GM12878 (cell line): Measurements from ENCODE around the gene XG. TPM values are rescaled to one million over a fixed set of nuclear protein-coding genes. Genes with fewer than 3 reads are reported as not detected.
"Not testable (repeated sequence)": the region's sequence is repeated elsewhere in the genome, so short reads cannot be mapped to it uniquely, and the experiment has no call there.

Experiments used
- ATAC-seq: fragments of 200-7000 bp; cut with Tn5 transposase; 3 replicates; pipeline ENCODE4 v1.9.1; 2020; ENCODE audit warnings: mild to moderate bottlenecking, moderate library complexity
- BruUV-seq: library from RNA; stranded (reverse); fragments of 400-500 nt; replicated peaks from 2 replicates; lab custom pipeline; 2021; lab: Mats Ljungman, UMichigan
- CTCF ChIA-PET: fragments of 300-600 bp; sonication (Branson Sonifier 250); formaldehyde crosslinking; extraction: SDS; loops from one replicate; lab custom pipeline; 2021; ENCODE audit warnings: inconsistent platforms; lab: Yijun Ruan, JAX
- POLR2A ChIA-PET: fragments of 350-600 bp; formaldehyde crosslinking; extraction: SDS; loops from one replicate; lab custom pipeline; 2021; ENCODE audit warnings: inconsistent platforms; lab: Charles Lee
- RAD21 ChIA-PET: fragments of 300-600 bp; sonication (Branson Sonifier 250); formaldehyde crosslinking; loops from one replicate; lab custom pipeline; 2023; ENCODE audit warnings: antibody characterized with exemption; ENCODE audit not compliant: unreplicated experiment; lab: Charles Lee
- SMC1A ChIA-PET: fragments of 300-600 bp; sonication (Branson Sonifier 250); formaldehyde crosslinking; loops from one replicate; lab custom pipeline; 2023; ENCODE audit not compliant: unreplicated experiment, uncharacterized antibody; lab: Charles Lee
- DNase-seq: peaks from one replicate; pipeline ENCODE4 v3.0.0-alpha.2; 2011; ENCODE audit warnings: low read depth, low spot score
- FAIRE-seq: peaks from 3 replicates; lab custom pipeline; 2011; peaks lifted over from hg19 to GRCh38; lab: Jason Lieb, UNC
- H2AFZ ChIP-seq: 2 replicates; pipeline ENCODE4 v1.6.0; 2011; ENCODE audit warnings: low read depth, low read length, control low read depth; ENCODE audit not compliant: control insufficient read depth
- H3K27ac ChIP-seq: 2 replicates; pipeline ENCODE4 v1.5.1; 2011; ENCODE audit warnings: control low read depth; ENCODE audit not compliant: control insufficient read depth, insufficient read depth
- H3K27me3 ChIP-seq, 2 experiments: replicated peaks in 1 of 2; 2 replicates each; pipeline versions ENCODE4 v1.6.0 to v1.6.1; 2011; ENCODE audit warnings: low read length in 1 of 2; ENCODE audit not compliant: control insufficient read depth in 2 of 2, insufficient read depth in 2 of 2
- H3K36me3 ChIP-seq, 2 experiments: 2 replicates each; pipeline ENCODE4 v1.5.1; 2011; ENCODE audit warnings: low read length in 1 of 2; ENCODE audit not compliant: control insufficient read depth in 2 of 2, insufficient read depth in 2 of 2
- H3K4me1 ChIP-seq: 2 replicates; pipeline ENCODE4 v1.6.1; 2011; ENCODE audit warnings: mild to moderate bottlenecking, low read length, moderate library complexity, mixed read lengths; ENCODE audit not compliant: control insufficient read depth, insufficient read depth
- H3K4me2 ChIP-seq: 2 replicates; pipeline ENCODE4 v1.6.0; 2011; ENCODE audit warnings: control low read depth; ENCODE audit not compliant: control insufficient read depth, insufficient read depth
- H3K4me3 ChIP-seq: fragments of 200-600 bp; sonication (generic); 2 replicates; pipeline ENCODE4 v1.5.1; 2016
- H3K79me2 ChIP-seq: 2 replicates; pipeline ENCODE4 v1.6.0; 2011; ENCODE audit warnings: low read length; ENCODE audit not compliant: control insufficient read depth, insufficient read depth
- H3K9ac ChIP-seq: 2 replicates; pipeline ENCODE4 v1.8.0; 2011; ENCODE audit warnings: low read length, control low read depth, mixed read lengths; ENCODE audit not compliant: control insufficient read depth, insufficient read depth
- H3K9me3 ChIP-seq: replicated peaks from 3 replicates; pipeline ENCODE4 v1.5.1; 2011; ENCODE audit warnings: mild to moderate bottlenecking, low read length; ENCODE audit not compliant: control insufficient read depth, insufficient read depth
- H4K20me1 ChIP-seq: 2 replicates; pipeline ENCODE4 v1.6.0; 2011; ENCODE audit not compliant: control insufficient read depth, insufficient read depth
- MLLT1 ChIP-seq: fragments of 450-650 bp; IDR thresholded peaks from 2 replicates; pipeline ENCODE4 v1.6.1; 2016; ENCODE audit warnings: mild to moderate bottlenecking
- RAD21 ChIP-seq: IDR thresholded peaks from 2 replicates; pipeline ENCODE4 v1.6.1; 2011; ENCODE audit warnings: mild to moderate bottlenecking, low read depth, low read length, moderate library complexity; ENCODE audit not compliant: insufficient read depth
- SMC3 ChIP-seq: IDR thresholded peaks from 2 replicates; pipeline ENCODE4 v1.6.1; 2011; ENCODE audit warnings: low read length, improper control_type of control experiment, borderline replicate concordance
- YY1 ChIP-seq: IDR thresholded peaks from 2 replicates; pipeline ENCODE4 v1.6.1; 2011; ENCODE audit warnings: low read depth, mild to moderate bottlenecking, low read length
- whole genome bisulfite sequencing: methylation state at CpG from one replicate; pipeline ENCODE4 v1.1.6; 2016; ENCODE audit warnings: low lambda C conversion rate; ENCODE audit not compliant: insufficient replicate concordance, insufficient coverage; ENCODE audit errors: missing lambda C conversion rate; 5-methylcytosine and 5-hydroxymethylcytosine counted together
- in situ Hi-C: fragments of 300-500 bp; cut with MboI; formaldehyde crosslinking; loops from 9 replicates; pipeline ENCODE4 v1.14.3; 2018; ENCODE audit warnings: mixed read lengths
- intact Hi-C: fragments of 100-400 bp; cut with micrococcal nuclease; formaldehyde crosslinking; loops from one replicate; pipeline ENCODE4 v1.14.2; 2022; ENCODE audit not compliant: unreplicated experiment
- polyA plus RNA-seq, 11 experiments: library from polyadenylated mRNA; depleted of rRNA in 4 of 11; unstranded in 6 of 11; stranded (reverse) in 5 of 11; fragments of >200 nt; fragmentation: Nextera tagmentation in 4 of 11; fragmentation: Illumina TruSeq in 1 of 11; extraction: Ambion mirVana in 4 of 11; extraction: Trizol in 1 of 11; gene quantifications; 1 replicate in 1 of 11; 2 replicates in 10 of 11; pipeline versions ENCODE4 v1.2.1 to v1.2.3, GENCODE V29; 2011 to 2016; ENCODE audit warnings: inconsistent platforms in 2 of 11, missing spikeins in 2 of 11, low read depth in 1 of 11
- total RNA-seq, 4 experiments: library from RNA; depleted of rRNA in 3 of 4; stranded (reverse); fragments of >200 nt in 3 of 4; fragmentation: Illumina TruSeq in 1 of 4; extraction: Trizol in 1 of 4; gene quantifications; 2 replicates each; pipeline versions ENCODE4 v1.2.1 to v1.2.3, GENCODE V29; 2013 to 2021
- TF ChIP-seq, protein P1 (sequence below), 3 experiments: IDR thresholded peaks in 2 of 3; conservative IDR thresholded peaks in 1 of 3; 2 replicates each; pipeline ENCODE4 v1.5.1; 2011; ENCODE audit warnings: low read depth in 3 of 3, low read length in 3 of 3, mild to moderate bottlenecking in 3 of 3, control low read depth in 2 of 3, moderate library complexity in 2 of 3, inconsistent platforms in 1 of 3, mixed read lengths in 1 of 3; ENCODE audit not compliant: control insufficient read depth in 2 of 3, insufficient read depth in 1 of 3; ENCODE audit errors: extremely low read depth in 1 of 3

The XG gene
- total and polyA plus RNA-seq, 10 of the 15 experiments (the other 5 are each of a cell fraction or from before 2014, with no cell fraction given): not detected

DNA sequence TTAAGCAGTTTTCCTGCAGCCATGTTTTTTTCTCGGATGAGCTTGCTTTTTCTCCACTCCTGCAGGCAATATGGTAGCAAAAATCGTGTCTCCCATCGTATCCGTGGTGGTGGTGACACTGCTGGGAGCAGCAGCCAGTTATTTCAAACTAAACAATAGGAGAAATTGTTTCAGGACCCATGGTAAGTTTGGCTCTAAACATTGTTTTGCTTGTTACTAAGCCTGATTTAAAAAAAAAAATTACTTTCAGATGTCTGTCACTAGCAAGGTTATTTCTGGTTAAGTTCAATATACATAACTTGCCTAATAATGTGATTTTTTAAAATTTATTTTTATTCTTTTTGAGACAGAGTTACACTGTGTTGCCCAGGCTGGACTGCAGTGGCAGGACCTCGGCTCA is 59.4 kb downstream of the XG start:
- no peaks in the 10 kb centered on the region for H3K79me2 ChIP-seq
- H3K36me3 ChIP-seq: no peaks in the 10 kb centered on the region
- no peak for ATAC-seq
- no peak overlapping the region for H3K27ac ChIP-seq
- H3K9ac ChIP-seq: no peak overlapping the region
- no peaks in the 10 kb centered on the region for H3K4me1 ChIP-seq
- H4K20me1 ChIP-seq: no peaks in the 10 kb centered on the region
- no peak overlapping the region for H3K4me3 ChIP-seq
- no peak overlapping the region for H2AFZ ChIP-seq
- no peak for TF ChIP-seq MLLT1
- ChIA-PET POLR2A (no interaction called here), RAD21 (no interaction called here), CTCF (interaction anchor here (1.0 kb wide), 1 partner anchor 9 kb away, joined by 3 read pairs; no protein-coding TSS in a partner anchor), SMC1A (no interaction called here)
- in situ Hi-C loops (loop anchor here (5.0 kb wide), 1 partner anchor 1164 kb away; no protein-coding TSS in a partner anchor), intact Hi-C loops (loop anchor here (10.0 kb wide), 1 partner anchor 1166 kb away; no protein-coding TSS in a partner anchor)
- H3K27me3 ChIP-seq: no peaks in the 10 kb centered on the region
- no peak for FAIRE-seq
- WGBS: 28% methylated on average over 5 of the region's 5 CpGs
- BruUV-seq: no TSS peak
- DNase-seq: no peak
- H3K9me3 ChIP-seq: no peaks in the 10 kb centered on the region; the same call in 2 of the 3 replicates
- no peak overlapping the region for H3K4me2 ChIP-seq

DNA sequence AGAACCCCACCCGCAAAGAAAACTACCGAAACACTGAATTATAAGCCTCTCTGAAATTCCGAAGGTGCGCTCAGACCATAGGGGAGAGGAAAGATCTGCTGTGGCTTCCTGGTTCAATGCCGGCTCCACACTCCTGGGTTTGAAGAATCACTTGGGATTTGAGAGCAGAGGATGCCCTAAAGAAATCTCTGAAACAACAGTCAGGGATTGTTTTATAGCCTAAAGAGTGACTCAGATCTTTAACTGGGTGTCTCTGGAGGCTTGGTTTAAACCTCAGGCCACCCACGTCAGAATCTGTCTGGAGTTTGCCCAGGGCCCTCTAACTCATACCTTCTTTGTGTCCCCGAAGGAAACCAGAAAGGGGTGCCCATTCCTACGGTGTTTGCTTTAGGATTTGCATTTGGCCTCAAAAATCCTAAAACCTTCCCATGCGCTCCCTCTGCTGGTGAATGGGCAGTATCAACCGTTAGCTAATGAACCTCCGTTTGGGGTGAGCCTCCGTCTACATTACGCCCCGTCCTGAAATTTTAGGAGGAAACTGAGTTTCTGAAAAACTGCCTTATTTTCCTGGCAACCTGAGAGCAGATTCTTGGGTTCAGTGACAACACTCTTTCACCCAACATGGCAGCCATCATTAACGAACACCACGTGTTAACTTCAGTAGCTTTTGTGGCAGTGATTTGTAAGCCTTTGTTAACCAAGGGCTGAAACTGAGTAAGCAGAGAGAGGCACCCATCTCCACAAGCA is 60.5 kb downstream of the XG start:
- H3K27ac ChIP-seq, H3K4me3 ChIP-seq, SMC1A ChIA-PET, H3K27me3 ChIP-seq, H3K9me3 ChIP-seq: not testable (repeated sequence)
- ATAC-seq: peak; percentile 95
- peak; percentile 56 for TF ChIP-seq SMC3
- peak; percentile 68 for TF ChIP-seq RAD21
- peak; percentile 55 for TF ChIP-seq YY1
- TF ChIP-seq, protein P1, sequence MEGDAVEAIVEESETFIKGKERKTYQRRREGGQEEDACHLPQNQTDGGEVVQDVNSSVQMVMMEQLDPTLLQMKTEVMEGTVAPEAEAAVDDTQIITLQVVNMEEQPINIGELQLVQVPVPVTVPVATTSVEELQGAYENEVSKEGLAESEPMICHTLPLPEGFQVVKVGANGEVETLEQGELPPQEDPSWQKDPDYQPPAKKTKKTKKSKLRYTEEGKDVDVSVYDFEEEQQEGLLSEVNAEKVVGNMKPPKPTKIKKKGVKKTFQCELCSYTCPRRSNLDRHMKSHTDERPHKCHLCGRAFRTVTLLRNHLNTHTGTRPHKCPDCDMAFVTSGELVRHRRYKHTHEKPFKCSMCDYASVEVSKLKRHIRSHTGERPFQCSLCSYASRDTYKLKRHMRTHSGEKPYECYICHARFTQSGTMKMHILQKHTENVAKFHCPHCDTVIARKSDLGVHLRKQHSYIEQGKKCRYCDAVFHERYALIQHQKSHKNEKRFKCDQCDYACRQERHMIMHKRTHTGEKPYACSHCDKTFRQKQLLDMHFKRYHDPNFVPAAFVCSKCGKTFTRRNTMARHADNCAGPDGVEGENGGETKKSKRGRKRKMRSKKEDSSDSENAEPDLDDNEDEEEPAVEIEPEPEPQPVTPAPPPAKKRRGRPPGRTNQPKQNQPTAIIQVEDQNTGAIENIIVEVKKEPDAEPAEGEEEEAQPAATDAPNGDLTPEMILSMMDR (IDR thresholded peaks at IDR 0.05 in 2 of 3, conservative IDR thresholded peaks at IDR 0.05 in 1 of 3; ENCODE audit: control insufficient read depth in 2 of 3, extremely low read depth in 1 of 3, insufficient read depth in 1 of 3, low read depth in 3 of 3, low read length in 3 of 3): peak; percentile 54 to 68 (median 55); a peak in 5 of 6 replicates
- TF ChIP-seq, all 136 proteins: peak for 4; not testable (repeated sequence) for 132
- intact Hi-C loops: loop anchor here (1.0 to 10.0 kb wide), 2 partner anchors 168 to 1168 kb away; no protein-coding TSS in a partner anchor
- POLR2A ChIA-PET, H3K9ac ChIP-seq, BruUV-seq, H3K4me1 ChIP-seq, H3K36me3 ChIP-seq, RAD21 ChIA-PET, CTCF ChIA-PET, H4K20me1 ChIP-seq, H3K79me2 ChIP-seq: not testable (repeated sequence)
- Histone ChIP-seq H3K4me2 (peak overlapping the region; percentile 42; the same call in 1 of the 2 replicates), H2AFZ (peak overlapping the region; percentile 65)
- in situ Hi-C loops: loop anchor here (5.0 kb wide), 1 partner anchor 1165 kb away; no protein-coding TSS in a partner anchor
- FAIRE-seq (peak; percentile 94), DNase-seq (peak; percentile 7)
- WGBS: 28% methylated on average over 14 of the region's 16 CpGs
